Activated CD8-positive, alpha-beta T cell treated with anti-CD3 and anti-CD28 coated beads for 36 hours (primary cell): ENCODE measurements around the gene EEF1A2. TPM values are rescaled to one million over a fixed set of nuclear protein-coding genes. Genes with fewer than 3 reads are reported as not detected.
"Not testable (repeated sequence)": the region's sequence is repeated elsewhere in the genome, so short reads cannot be mapped to it uniquely, and the experiment has no call there.

ENCODE experiments used
- ATAC-seq: fragments of 200-7000 bp; cut with Tn5 transposase; one replicate; pipeline ENCODE4 v1.10.0; 2021; ENCODE audit warnings: mild to moderate bottlenecking, moderate library complexity
- CTCF ChIA-PET: fragments of 350-600 bp; sonication (Branson Sonifier 250); formaldehyde crosslinking; loops from one replicate; lab custom pipeline; 2021; ENCODE audit warnings: antibody characterized with exemption; lab: Charles Lee
- POLR2A ChIA-PET: fragments of 350-600 bp; sonication (Branson Sonifier 250); formaldehyde crosslinking; loops from one replicate; lab custom pipeline; 2021; ENCODE audit warnings: antibody characterized with exemption; lab: Charles Lee
- DNase-seq: peaks from one replicate; pipeline ENCODE4 v3.0.0-alpha.2; 2020
- H3K27ac Mint-ChIP-seq: one replicate; pipeline ENCODE4 v1.8.0; 2021; ENCODE audit warnings: mild to moderate bottlenecking, mixed read lengths
- H3K27me3 Mint-ChIP-seq: one replicate; pipeline ENCODE4 v1.8.0; 2021; ENCODE audit warnings: mixed read lengths
- H3K36me3 Mint-ChIP-seq: one replicate; pipeline ENCODE4 v1.8.0; 2021; ENCODE audit warnings: low read depth, mixed read lengths
- H3K4me1 Mint-ChIP-seq: one replicate; pipeline ENCODE4 v1.8.0; 2021; ENCODE audit warnings: low read depth, mixed read lengths
- H3K4me3 Mint-ChIP-seq: one replicate; pipeline ENCODE4 v1.8.0; 2021; ENCODE audit warnings: mild to moderate bottlenecking, moderate library complexity, mixed read lengths
- H3K9me3 Mint-ChIP-seq: one replicate; pipeline ENCODE4 v1.8.0; 2021; ENCODE audit warnings: mixed read lengths
- intact Hi-C: fragments of 100-400 bp; cut with micrococcal nuclease; formaldehyde crosslinking; loops from one replicate; pipeline ENCODE4 v1.10.0; 2022
- total RNA-seq, 2 experiments: library from RNA; stranded (reverse); gene quantifications; one replicate each; pipeline ENCODE4 v1.2.3, GENCODE V29; 2021
- TF ChIP-seq, protein P1 (sequence below): fragments of 200-600 bp; IDR thresholded peaks from one replicate; pipeline ENCODE4 v1.8.0; 2022; ENCODE audit warnings: antibody characterized with exemption, mild to moderate bottlenecking

Gene EEF1A2
- total RNA-seq, 2 experiments from 2014 or later, result 1.4 to 2.2 TPM

- no peak for DNase-seq
- ATAC-seq, result no peak
- peaks cover 11% of the 10 kb centered on the region for H3K4me1 Mint-ChIP-seq
- ChIA-PET CTCF (interaction anchor here (1.3 to 2.4 kb wide), 2 partner anchors 23 to 77 kb away, joined by 3 to 12 read pairs; no protein-coding TSS in a partner anchor), POLR2A (interaction anchor here (0.7 to 1.2 kb wide), 2 partner anchors 10 to 505 kb away, joined by 3 to 4 read pairs; no protein-coding TSS in a partner anchor)
- H3K27ac Mint-ChIP-seq, result peak overlapping the region; percentile 61
- peaks cover 27% of the 10 kb centered on the region for H3K36me3 Mint-ChIP-seq
- H3K9me3 Mint-ChIP-seq, result peaks cover 9% of the 10 kb centered on the region
- intact Hi-C loops, result no loop called here
- peak overlapping the region; percentile 78 for H3K4me3 Mint-ChIP-seq
- no peaks in the 10 kb centered on the region for H3K27me3 Mint-ChIP-seq
- TF ChIP-seq, protein P1, sequence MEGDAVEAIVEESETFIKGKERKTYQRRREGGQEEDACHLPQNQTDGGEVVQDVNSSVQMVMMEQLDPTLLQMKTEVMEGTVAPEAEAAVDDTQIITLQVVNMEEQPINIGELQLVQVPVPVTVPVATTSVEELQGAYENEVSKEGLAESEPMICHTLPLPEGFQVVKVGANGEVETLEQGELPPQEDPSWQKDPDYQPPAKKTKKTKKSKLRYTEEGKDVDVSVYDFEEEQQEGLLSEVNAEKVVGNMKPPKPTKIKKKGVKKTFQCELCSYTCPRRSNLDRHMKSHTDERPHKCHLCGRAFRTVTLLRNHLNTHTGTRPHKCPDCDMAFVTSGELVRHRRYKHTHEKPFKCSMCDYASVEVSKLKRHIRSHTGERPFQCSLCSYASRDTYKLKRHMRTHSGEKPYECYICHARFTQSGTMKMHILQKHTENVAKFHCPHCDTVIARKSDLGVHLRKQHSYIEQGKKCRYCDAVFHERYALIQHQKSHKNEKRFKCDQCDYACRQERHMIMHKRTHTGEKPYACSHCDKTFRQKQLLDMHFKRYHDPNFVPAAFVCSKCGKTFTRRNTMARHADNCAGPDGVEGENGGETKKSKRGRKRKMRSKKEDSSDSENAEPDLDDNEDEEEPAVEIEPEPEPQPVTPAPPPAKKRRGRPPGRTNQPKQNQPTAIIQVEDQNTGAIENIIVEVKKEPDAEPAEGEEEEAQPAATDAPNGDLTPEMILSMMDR, result no peak
Observed at GRCh38 chr20:63518946-63519667, 20.2 kb upstream of the EEF1A2 start.

- peaks cover 11% of the 10 kb centered on the region for H3K4me1 Mint-ChIP-seq
- ATAC-seq (no peak), DNase-seq (no peak)
- intact Hi-C loops, result no loop called here
- H3K9me3 Mint-ChIP-seq, result peaks cover 7% of the 10 kb centered on the region
- TF ChIP-seq, protein P1, result no peak
- ChIA-PET POLR2A (interaction anchor here (0.7 to 1.2 kb wide), 2 partner anchors 11 to 506 kb away, joined by 3 to 4 read pairs; no protein-coding TSS in a partner anchor), CTCF (interaction anchor here (0.9 to 2.4 kb wide), 2 partner anchors 19 to 22 kb away, joined by 5 to 12 read pairs; partner anchors contain the start of gene PTK6)
- H3K4me3 Mint-ChIP-seq, result no peak overlapping the region
- peaks cover 2% of the 10 kb centered on the region for H3K27me3 Mint-ChIP-seq
- peaks cover 21% of the 10 kb centered on the region for H3K36me3 Mint-ChIP-seq
- H3K27ac Mint-ChIP-seq, result no peak overlapping the region
Observed at GRCh38 chr20:63518351-63518861, 19.5 kb upstream of the EEF1A2 start.

DNA sequence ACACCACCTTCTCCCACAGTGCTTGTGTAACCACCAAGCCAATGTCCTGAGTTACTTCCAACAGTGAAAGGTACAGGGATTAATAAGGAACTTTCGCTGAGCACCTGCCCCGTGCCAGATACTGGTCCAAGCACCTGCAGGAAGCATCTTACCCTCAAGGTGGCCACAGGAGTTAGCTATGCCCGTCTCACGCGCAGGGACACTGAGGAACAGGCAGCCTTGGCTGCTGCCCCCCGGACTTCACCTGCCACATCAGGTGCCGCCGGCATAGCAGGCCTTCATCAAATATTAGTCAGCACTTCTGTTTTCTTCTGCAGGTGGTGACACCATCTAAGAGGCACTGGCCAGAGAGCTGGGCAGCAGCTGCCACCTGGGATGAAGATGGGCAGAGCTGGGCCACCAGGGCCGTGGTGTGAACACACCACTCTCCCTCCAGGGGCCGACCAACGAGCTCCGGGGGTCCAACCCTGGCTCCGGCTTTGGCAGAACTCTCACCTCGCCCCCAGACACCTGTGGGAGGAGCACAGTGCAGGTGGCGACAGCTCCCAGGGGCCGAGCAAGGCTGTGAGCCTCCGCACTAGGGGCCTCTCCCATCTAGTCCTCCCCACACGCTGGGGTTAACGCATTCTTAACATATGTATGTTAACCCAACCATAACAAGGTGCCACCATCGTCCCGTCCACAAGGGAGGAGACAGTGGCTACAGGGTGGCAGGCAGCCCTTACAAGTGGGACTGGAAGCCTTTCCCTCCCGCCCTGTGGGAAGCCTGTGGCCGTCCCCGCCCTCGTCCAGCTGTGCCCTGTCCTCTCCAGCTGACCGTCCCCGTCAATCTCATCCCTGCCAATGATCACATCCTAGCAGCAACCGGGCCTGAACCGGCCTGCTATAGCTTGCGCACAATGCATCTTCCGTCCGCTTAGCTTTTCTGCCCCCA lies 18.8 kb upstream of the EEF1A2 start:
- intact Hi-C loops, result no loop called here
- TF ChIP-seq, protein P1, result no peak
- H3K9me3 Mint-ChIP-seq, result peaks cover 6% of the 10 kb centered on the region
- H3K4me3 Mint-ChIP-seq, result no peak overlapping the region
- no peak overlapping the region for H3K27ac Mint-ChIP-seq
- DNase-seq, result no peak
- no peak for ATAC-seq
- H3K27me3 Mint-ChIP-seq, result peaks cover 9% of the 10 kb centered on the region
- H3K36me3 Mint-ChIP-seq, result peaks cover 13% of the 10 kb centered on the region
- ChIA-PET CTCF (interaction anchor here (0.9 to 2.4 kb wide), 3 partner anchors 20 to 65 kb away, joined by 3 to 12 read pairs (median 5); partner anchors contain the start of gene PTK6), POLR2A (no interaction called here)
- peaks cover 10% of the 10 kb centered on the region for H3K4me1 Mint-ChIP-seq

DNA sequence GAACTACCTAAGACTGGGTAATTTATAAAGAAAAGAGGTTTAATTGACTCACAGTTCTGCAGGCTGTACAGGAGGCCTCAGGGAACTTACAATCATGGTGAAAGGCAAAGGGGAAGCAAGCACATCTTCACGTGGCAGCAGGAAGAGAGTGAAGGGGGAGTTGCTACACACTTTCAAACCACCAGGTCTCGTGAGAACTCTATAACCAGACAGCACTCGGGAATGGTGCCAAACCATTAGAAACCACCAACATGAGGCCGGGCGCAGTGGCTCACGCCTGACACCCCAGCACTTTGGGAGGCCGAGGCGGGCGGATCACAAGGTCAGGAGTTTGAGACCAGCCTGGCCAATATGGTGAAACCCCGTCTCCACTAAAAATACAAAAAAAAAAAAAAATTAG lies 15.6 kb upstream of the EEF1A2 start:
- H3K27ac Mint-ChIP-seq, CTCF ChIA-PET, ATAC-seq, H3K4me3 Mint-ChIP-seq, H3K36me3 Mint-ChIP-seq, DNase-seq, POLR2A ChIA-PET, intact Hi-C loops, H3K4me1 Mint-ChIP-seq, H3K9me3 Mint-ChIP-seq: not testable (repeated sequence)
- H3K27me3 Mint-ChIP-seq, result peaks cover 22% of the 10 kb centered on the region

DNA sequence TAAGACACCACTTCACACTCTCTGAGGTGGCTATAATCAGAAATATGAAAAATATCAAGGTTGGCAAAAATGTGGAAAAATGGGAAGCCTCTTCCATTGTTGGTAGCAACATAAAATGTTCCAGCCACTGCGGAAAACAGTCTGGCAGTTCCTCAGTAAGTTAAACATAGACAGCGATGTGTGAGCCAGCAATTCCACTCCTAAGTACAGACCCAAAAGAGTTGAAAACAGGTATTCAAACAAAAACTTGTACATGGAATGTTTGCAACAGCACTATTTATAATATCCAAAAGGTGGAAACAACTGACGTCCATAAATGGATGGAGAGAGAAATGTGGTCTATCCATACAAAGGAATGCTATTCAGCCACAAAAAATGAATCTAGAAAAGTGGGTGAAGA lies 14.3 kb upstream of the EEF1A2 start:
- no peak overlapping the region for H3K4me3 Mint-ChIP-seq
- H3K4me1 Mint-ChIP-seq, result peaks cover 2% of the 10 kb centered on the region
- no peak overlapping the region for H3K27ac Mint-ChIP-seq
- ATAC-seq (no peak), DNase-seq (no peak)
- H3K27me3 Mint-ChIP-seq, result peaks cover 31% of the 10 kb centered on the region
- intact Hi-C loops, result no loop called here
- peaks cover 4% of the 10 kb centered on the region for H3K9me3 Mint-ChIP-seq
- no peaks in the 10 kb centered on the region for H3K36me3 Mint-ChIP-seq
- TF ChIP-seq, protein P1, result no peak
- CTCF ChIA-PET, result no interaction called here
- POLR2A ChIA-PET, result no interaction called here
